ENCODE data around the gene C19orf85.

DNA sequence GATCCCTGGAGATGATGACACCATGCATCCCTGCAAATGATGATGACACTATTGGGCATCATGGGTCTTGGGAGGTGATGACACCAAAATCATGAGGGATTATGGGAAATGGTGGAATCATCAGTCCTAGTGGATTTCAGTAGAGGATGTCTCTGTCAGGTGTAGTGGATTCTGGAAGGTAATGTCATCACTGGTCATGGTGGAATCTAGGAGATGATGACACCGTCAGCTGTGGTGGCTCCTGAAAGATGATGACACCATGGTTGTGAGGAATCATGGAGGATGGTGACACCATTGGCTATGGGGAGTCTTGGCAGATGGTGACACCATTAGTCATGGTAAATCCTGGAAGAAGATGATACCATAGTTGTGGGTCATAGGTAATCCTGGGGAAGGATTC, 33.4 kb downstream of the C19orf85 start:
- TF ChIP-seq, protein P1, sequence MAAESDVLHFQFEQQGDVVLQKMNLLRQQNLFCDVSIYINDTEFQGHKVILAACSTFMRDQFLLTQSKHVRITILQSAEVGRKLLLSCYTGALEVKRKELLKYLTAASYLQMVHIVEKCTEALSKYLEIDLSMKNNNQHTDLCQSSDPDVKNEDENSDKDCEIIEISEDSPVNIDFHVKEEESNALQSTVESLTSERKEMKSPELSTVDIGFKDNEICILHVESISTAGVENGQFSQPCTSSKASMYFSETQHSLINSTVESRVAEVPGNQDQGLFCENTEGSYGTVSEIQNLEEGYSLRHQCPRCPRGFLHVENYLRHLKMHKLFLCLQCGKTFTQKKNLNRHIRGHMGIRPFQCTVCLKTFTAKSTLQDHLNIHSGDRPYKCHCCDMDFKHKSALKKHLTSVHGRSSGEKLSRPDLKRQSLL (tag by site-specific recombination; IDR thresholded peaks at IDR 0.05), result no peak
- TF ChIP-seq SETDB1 (IDR thresholded peaks at IDR 0.05; ENCODE audit: insufficient read length, low read length), result no peak
- TF ChIP-seq, protein P2, sequence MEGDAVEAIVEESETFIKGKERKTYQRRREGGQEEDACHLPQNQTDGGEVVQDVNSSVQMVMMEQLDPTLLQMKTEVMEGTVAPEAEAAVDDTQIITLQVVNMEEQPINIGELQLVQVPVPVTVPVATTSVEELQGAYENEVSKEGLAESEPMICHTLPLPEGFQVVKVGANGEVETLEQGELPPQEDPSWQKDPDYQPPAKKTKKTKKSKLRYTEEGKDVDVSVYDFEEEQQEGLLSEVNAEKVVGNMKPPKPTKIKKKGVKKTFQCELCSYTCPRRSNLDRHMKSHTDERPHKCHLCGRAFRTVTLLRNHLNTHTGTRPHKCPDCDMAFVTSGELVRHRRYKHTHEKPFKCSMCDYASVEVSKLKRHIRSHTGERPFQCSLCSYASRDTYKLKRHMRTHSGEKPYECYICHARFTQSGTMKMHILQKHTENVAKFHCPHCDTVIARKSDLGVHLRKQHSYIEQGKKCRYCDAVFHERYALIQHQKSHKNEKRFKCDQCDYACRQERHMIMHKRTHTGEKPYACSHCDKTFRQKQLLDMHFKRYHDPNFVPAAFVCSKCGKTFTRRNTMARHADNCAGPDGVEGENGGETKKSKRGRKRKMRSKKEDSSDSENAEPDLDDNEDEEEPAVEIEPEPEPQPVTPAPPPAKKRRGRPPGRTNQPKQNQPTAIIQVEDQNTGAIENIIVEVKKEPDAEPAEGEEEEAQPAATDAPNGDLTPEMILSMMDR (tag by site-specific recombination; IDR thresholded peaks at IDR 0.05), result no peak
- no peak for TF ChIP-seq ZFP3 (tag by site-specific recombination; IDR thresholded peaks at IDR 0.05; ENCODE audit: low read depth)
- no peak for TF ChIP-seq RBAK (tag by site-specific recombination; IDR thresholded peaks at IDR 0.05)
- TF ChIP-seq ZNF239 (tag by site-specific recombination; IDR thresholded peaks at IDR 0.05), result no peak
- TF ChIP-seq EGR2 (tag by site-specific recombination; IDR thresholded peaks at IDR 0.05; ENCODE audit: low read depth), result no peak
- TF ChIP-seq, protein P3, sequence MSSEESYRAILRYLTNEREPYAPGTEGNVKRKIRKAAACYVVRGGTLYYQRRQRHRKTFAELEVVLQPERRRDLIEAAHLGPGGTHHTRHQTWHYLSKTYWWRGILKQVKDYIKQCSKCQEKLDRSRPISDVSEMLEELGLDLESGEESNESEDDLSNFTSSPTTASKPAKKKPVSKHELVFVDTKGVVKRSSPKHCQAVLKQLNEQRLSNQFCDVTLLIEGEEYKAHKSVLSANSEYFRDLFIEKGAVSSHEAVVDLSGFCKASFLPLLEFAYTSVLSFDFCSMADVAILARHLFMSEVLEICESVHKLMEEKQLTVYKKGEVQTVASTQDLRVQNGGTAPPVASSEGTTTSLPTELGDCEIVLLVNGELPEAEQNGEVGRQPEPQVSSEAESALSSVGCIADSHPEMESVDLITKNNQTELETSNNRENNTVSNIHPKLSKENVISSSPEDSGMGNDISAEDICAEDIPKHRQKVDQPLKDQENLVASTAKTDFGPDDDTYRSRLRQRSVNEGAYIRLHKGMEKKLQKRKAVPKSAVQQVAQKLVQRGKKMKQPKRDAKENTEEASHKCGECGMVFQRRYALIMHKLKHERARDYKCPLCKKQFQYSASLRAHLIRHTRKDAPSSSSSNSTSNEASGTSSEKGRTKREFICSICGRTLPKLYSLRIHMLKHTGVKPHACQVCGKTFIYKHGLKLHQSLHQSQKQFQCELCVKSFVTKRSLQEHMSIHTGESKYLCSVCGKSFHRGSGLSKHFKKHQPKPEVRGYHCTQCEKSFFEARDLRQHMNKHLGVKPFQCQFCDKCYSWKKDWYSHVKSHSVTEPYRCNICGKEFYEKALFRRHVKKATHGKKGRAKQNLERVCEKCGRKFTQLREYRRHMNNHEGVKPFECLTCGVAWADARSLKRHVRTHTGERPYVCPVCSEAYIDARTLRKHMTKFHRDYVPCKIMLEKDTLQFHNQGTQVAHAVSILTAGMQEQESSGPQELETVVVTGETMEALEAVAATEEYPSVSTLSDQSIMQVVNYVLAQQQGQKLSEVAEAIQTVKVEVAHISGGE (tag by site-specific recombination; conservative IDR thresholded peaks at IDR 0.05; ENCODE audit: low read depth), result no peak
- no peak for TF ChIP-seq ZNF335 (tag by site-specific recombination; conservative IDR thresholded peaks at IDR 0.05)
- no peak for TF ChIP-seq ZNF140 (tag by site-specific recombination; IDR thresholded peaks at IDR 0.05)
- no peak for TF ChIP-seq ZNF223 (tag by site-specific recombination; IDR thresholded peaks at IDR 0.05)
- TF ChIP-seq, protein P4, sequence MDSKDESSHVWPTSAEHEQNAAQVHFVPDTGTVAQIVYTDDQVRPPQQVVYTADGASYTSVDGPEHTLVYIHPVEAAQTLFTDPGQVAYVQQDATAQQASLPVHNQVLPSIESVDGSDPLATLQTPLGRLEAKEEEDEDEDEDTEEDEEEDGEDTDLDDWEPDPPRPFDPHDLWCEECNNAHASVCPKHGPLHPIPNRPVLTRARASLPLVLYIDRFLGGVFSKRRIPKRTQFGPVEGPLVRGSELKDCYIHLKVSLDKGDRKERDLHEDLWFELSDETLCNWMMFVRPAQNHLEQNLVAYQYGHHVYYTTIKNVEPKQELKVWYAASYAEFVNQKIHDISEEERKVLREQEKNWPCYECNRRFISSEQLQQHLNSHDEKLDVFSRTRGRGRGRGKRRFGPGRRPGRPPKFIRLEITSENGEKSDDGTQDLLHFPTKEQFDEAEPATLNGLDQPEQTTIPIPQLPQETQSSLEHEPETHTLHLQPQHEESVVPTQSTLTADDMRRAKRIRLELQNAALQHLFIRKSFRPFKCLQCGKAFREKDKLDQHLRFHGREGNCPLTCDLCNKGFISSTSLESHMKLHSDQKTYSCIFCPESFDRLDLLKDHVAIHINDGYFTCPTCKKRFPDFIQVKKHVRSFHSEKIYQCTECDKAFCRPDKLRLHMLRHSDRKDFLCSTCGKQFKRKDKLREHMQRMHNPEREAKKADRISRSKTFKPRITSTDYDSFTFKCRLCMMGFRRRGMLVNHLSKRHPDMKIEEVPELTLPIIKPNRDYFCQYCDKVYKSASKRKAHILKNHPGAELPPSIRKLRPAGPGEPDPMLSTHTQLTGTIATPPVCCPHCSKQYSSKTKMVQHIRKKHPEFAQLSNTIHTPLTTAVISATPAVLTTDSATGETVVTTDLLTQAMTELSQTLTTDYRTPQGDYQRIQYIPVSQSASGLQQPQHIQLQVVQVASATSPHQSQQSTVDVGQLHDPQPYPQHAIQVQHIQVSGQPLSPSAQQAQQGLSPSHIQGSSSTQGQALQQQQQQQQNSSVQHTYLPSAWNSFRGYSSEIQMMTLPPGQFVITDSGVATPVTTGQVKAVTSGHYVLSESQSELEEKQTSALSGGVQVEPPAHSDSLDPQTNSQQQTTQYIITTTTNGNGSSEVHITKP (tag by site-specific recombination; IDR thresholded peaks at IDR 0.05), result no peak
- no peak for TF ChIP-seq ZNF16 (tag by site-specific recombination; IDR thresholded peaks at IDR 0.05; ENCODE audit: low read depth)
- TF ChIP-seq, protein P5, sequence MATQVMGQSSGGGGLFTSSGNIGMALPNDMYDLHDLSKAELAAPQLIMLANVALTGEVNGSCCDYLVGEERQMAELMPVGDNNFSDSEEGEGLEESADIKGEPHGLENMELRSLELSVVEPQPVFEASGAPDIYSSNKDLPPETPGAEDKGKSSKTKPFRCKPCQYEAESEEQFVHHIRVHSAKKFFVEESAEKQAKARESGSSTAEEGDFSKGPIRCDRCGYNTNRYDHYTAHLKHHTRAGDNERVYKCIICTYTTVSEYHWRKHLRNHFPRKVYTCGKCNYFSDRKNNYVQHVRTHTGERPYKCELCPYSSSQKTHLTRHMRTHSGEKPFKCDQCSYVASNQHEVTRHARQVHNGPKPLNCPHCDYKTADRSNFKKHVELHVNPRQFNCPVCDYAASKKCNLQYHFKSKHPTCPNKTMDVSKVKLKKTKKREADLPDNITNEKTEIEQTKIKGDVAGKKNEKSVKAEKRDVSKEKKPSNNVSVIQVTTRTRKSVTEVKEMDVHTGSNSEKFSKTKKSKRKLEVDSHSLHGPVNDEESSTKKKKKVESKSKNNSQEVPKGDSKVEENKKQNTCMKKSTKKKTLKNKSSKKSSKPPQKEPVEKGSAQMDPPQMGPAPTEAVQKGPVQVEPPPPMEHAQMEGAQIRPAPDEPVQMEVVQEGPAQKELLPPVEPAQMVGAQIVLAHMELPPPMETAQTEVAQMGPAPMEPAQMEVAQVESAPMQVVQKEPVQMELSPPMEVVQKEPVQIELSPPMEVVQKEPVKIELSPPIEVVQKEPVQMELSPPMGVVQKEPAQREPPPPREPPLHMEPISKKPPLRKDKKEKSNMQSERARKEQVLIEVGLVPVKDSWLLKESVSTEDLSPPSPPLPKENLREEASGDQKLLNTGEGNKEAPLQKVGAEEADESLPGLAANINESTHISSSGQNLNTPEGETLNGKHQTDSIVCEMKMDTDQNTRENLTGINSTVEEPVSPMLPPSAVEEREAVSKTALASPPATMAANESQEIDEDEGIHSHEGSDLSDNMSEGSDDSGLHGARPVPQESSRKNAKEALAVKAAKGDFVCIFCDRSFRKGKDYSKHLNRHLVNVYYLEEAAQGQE (tag by site-specific recombination; IDR thresholded peaks at IDR 0.05), result no peak
